Measurements from ENCODE around the gene SCG5. TPM values are rescaled to one million over a fixed set of nuclear protein-coding genes. Genes with fewer than 3 reads are reported as not detected.

SCG5 gene
- polyA plus RNA-seq, 1 donor (not counting 4 experiments of a cell fraction or from before 2014, with no cell fraction given): 15.8 TPM

- Histone ChIP-seq H3K4me2 (ENCODE audit: control insufficient read depth, extremely low read depth, insufficient read depth, low read depth, low read length) (peak overlapping the region; percentile 49), H3K9me3 (ENCODE audit: control insufficient read depth, low read depth, low read length) (no peaks in the 10 kb centered on the region), H3K4me3 (ENCODE audit: control insufficient read depth in 2 of 3, extremely low read depth in 1 of 3, insufficient read depth in 2 of 3, low read depth in 1 of 3, low read length in 3 of 3) (no peak overlapping the region), H2AFZ (ENCODE audit: control insufficient read depth, low read length) (peak overlapping the region; percentile 87), H3K9ac (ENCODE audit: control insufficient read depth, extremely low read depth, insufficient read depth, low read length) (no peak overlapping the region), H3K4me1 (ENCODE audit: control insufficient read depth, extremely low read depth, insufficient read depth, low read length) (peaks cover 26% of the 10 kb centered on the region), H3K27me3 (ENCODE audit: control insufficient read depth, extremely low read depth, insufficient read depth, low read length) (no peaks in the 10 kb centered on the region), H3K36me3 (ENCODE audit: control insufficient read depth in 2 of 2, extremely low read depth in 1 of 2, insufficient read depth in 2 of 2, low read length in 2 of 2) (peaks cover 0 to 3% of the 10 kb centered on the region in 2 experiments), H3K27ac (ENCODE audit: control insufficient read depth, insufficient read depth, low read length) (peak overlapping the region; percentile 53), H4K20me1 (ENCODE audit: control insufficient read depth, extremely low read depth, insufficient read depth, low read length) (no peaks in the 10 kb centered on the region), H3K9me1 (ENCODE audit: control insufficient read depth, extremely low read depth, insufficient read depth, low read length) (no peaks in the 10 kb centered on the region), H3K79me2 (ENCODE audit: control insufficient read depth, insufficient read depth, low read length) (no peaks in the 10 kb centered on the region)
- dilution Hi-C loops (cut with MboI; ENCODE audit: extremely low pct_ligation_motif_present, low sequenced_read_pairs): no loop called here
- FAIRE-seq (peak; percentile 79), DNase-seq (ENCODE audit: low read depth, low spot score) (peak; percentile 68)
- TF ChIP-seq EZH2 (IDR thresholded peaks at IDR 0.05; ENCODE audit: low read length) (no peak), CTCF (optimal IDR thresholded peaks at IDR 0.05 in 1 of 3, IDR thresholded peaks at IDR 0.05 in 1 of 3, conservative IDR thresholded peaks at IDR 0.05 in 1 of 3; ENCODE audit: extremely low read depth in 1 of 3, insufficient read depth in 2 of 3, low read length in 3 of 3) (no peak)
Measured at GRCh38 chr15:32643907-32644445, 2.5 kb downstream of the SCG5 start.

GRCh38 chr15:32646291-32646690, 4.8 kb downstream of the SCG5 start:
- H3K9me3 ChIP-seq (ENCODE audit: control insufficient read depth, low read depth, low read length): no peaks in the 10 kb centered on the region
- no peaks in the 10 kb centered on the region for H4K20me1 ChIP-seq (ENCODE audit: control insufficient read depth, extremely low read depth, insufficient read depth, low read length)
- H3K4me3 ChIP-seq (ENCODE audit: control insufficient read depth in 2 of 3, extremely low read depth in 1 of 3, insufficient read depth in 2 of 3, low read depth in 1 of 3, low read length in 3 of 3): no peak overlapping the region
- TF ChIP-seq CTCF (optimal IDR thresholded peaks at IDR 0.05 in 1 of 3, IDR thresholded peaks at IDR 0.05 in 1 of 3, conservative IDR thresholded peaks at IDR 0.05 in 1 of 3; ENCODE audit: extremely low read depth in 1 of 3, insufficient read depth in 2 of 3, low read length in 3 of 3) (no peak), EZH2 (IDR thresholded peaks at IDR 0.05; ENCODE audit: low read length) (no peak)
- no peak for DNase-seq (ENCODE audit: low read depth, low spot score)
- no peak overlapping the region for H2AFZ ChIP-seq (ENCODE audit: control insufficient read depth, low read length)
- no peak overlapping the region for H3K27ac ChIP-seq (ENCODE audit: control insufficient read depth, insufficient read depth, low read length)
- H3K36me3 ChIP-seq (ENCODE audit: control insufficient read depth in 2 of 2, extremely low read depth in 1 of 2, insufficient read depth in 2 of 2, low read length in 2 of 2): no peaks in the 10 kb centered on the region
- H3K9ac ChIP-seq (ENCODE audit: control insufficient read depth, extremely low read depth, insufficient read depth, low read length): no peak overlapping the region
- no peak overlapping the region for H3K4me2 ChIP-seq (ENCODE audit: control insufficient read depth, extremely low read depth, insufficient read depth, low read depth, low read length)
- dilution Hi-C loops (cut with MboI; ENCODE audit: extremely low pct_ligation_motif_present, low sequenced_read_pairs): no loop called here
- peaks cover 26% of the 10 kb centered on the region for H3K4me1 ChIP-seq (ENCODE audit: control insufficient read depth, extremely low read depth, insufficient read depth, low read length)
- H3K27me3 ChIP-seq (ENCODE audit: control insufficient read depth, extremely low read depth, insufficient read depth, low read length): no peaks in the 10 kb centered on the region
- no peak for FAIRE-seq
- H3K9me1 ChIP-seq (ENCODE audit: control insufficient read depth, extremely low read depth, insufficient read depth, low read length): no peaks in the 10 kb centered on the region
- H3K79me2 ChIP-seq (ENCODE audit: control insufficient read depth, insufficient read depth, low read length): no peaks in the 10 kb centered on the region
